ENCODE data around the gene NCK1.

NCK1 gene

DNA sequence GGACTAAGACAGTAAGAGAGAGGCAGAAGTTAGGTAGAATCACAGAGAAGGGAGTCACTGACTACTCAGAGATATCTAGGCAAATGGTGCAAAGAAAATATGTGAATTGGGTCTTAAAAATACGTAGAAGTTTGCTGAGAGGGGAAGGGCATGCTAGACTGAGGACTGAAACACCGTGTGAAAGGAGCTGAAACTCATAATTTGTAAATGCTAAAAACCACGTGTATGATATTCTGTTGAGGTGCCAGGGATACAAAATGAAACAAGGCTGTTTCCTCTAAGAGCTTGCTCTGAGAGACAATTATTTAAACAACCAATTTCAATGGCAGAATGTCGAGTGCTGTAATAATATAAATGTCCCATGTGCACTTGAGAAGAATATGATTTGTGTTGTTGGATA, 47.2 kb downstream of the NCK1 start:
- no peak for DNase-seq

- DNase-seq = no peak
Observed at GRCh38 chr3:136910697-136911096, 48.7 kb downstream of the NCK1 start.

DNA sequence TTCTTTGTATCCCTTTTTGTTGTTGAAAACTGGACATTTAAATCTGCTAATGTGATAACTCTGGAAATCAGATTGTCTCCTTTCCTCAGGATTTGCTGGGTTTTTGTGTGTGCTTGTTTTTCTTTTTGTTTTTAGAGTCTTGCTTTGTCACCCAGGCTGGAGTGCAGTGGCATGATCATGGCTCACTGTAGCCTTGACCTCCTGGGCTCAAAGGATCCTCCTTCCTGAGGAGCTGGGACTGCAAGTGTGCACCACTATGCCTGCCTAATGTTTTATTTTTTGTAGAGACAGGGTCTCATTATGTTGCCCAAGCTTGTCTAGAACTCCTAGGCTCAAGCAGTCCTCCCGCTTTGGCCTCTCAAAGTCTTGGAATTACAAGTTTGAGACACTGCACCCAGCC, 51.2 kb downstream of the NCK1 start:
- DNase-seq = no peak

- no peak for DNase-seq
Observed at GRCh38 chr3:136914739-136915138, 52.7 kb downstream of the NCK1 start.

GRCh38 chr3:136916223-136916622, 54.2 kb downstream of the NCK1 start:
- no peak for DNase-seq

GRCh38 chr3:136919799-136920580, 58.0 kb downstream of the NCK1 start:
- DNase-seq = no peak

DNA sequence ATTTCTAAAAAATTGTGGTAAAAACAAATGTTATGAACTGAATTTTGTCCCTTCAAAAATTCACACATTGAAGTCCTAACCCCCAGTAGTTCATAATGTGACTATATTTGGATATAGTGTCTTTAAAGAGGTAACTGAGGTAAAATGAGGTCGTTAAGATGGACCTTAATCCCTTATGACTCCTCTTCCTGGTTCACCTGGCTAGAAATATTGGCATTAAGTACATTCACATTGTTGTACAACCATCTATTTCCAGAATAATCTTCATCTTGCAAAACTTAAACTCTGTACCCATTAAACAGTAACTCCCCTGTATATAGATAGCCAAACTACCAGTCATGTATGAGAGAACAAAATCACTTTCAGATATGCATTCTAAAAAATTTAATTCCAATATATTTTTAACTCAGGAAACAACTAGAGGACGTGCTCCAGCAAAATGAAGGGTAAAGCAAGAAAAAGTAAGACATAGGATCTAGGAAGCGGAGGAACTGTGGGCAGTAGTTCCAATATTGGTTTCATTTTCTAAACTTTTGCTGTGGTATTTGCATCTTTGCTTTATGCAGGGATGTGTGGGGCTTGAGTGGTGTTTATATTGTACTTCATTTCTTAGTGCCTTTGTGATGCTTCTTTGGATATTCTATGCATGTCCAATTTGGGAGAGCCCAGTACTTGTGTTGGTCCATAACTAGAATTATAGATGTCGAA, 59.0 kb downstream of the NCK1 start:
- DNase-seq = no peak

- DNase-seq = no peak
Observed at GRCh38 chr3:136925425-136926190, 63.6 kb downstream of the NCK1 start.

GRCh38 chr3:136928240-136928639, 66.2 kb downstream of the NCK1 start:
- no peak for DNase-seq

- DNase-seq = no peak
Observed at GRCh38 chr3:136929977-136930670, 68.1 kb downstream of the NCK1 start.

GRCh38 chr3:136931606-136932005, 69.6 kb downstream of the NCK1 start:
- DNase-seq = no peak

GRCh38 chr3:136932523-136932922, 70.5 kb downstream of the NCK1 start:
- DNase-seq = no peak

DNA sequence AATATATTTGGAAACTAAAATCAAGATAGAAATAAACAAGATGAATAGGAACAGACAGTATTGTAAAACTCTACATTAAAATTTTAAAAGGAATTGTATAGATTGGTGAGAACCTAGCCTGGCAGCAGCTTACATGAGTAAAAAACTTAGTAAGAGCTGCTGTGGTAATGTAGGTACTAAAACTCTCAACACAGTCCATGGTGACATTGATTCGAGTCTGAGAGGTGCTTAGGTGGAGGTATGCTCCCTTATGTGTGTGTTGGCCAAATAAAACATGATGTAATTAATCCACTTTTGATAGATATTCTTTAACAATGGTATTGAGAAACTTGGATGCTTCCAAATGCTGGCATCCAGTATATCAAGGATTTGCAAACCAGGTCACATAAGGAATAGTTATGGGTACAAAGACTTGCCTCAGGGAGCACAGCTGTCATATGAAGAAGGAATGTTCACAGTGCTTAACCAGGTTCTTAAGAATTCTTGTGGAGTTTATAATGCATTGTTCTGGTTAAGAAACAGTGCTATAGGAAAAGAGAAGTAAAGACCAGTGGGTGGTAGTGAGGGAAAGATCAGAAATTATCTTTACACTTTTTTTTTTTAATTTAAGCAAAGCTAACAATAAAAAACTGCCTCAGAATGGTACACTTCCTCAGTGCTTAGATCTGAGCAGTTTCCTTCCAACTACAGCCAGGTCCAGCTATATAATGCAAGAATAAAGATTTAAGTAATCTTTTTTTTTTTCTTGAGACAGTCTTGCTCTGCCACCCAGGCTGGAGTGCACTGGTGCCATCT, 71.2 kb downstream of the NCK1 start:
- DNase-seq = no peak

DNA sequence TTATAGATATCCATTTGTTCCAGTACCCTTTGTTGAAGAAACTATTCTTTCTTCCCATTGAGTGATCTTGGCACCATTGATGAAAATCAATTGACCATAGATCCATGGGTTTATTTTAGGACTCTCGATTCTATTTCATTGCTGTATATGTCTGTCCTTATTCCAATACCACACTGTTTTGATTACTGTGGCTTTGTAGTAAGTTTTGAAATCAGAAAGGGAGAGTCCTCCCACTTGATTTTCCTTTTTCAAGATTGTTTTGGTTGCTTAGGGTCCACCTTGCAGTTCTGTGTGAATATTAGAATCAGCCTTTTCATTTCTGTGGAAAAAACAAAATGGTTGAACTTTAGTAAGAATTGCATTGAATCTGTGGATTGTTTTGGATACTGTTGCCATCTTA, 75.2 kb downstream of the NCK1 start:
- DNase-seq = no peak

DNA sequence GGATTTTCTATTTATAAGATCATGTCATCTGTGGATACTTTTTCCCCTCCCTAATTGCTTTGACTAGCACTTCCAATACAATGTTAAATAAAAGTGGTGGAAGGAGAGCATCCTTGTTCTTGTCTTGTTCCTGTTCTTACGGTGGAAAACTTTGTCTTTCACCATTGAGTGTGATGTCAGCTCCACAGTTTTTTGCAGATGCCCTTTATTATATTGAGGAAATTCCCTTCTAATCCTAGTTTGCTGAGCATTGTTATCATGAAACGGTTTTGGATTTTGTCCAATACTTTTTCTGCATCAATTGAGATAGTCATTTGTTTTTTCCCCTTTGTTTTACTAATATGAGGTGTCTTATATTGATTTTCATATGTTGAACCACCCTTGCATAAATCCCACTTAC, 75.8 kb downstream of the NCK1 start:
- DNase-seq = no peak

- DNase-seq = no peak
Observed at GRCh38 chr3:136938334-136938733, 76.3 kb downstream of the NCK1 start.

- DNase-seq = no peak
Observed at GRCh38 chr3:136939489-136939888, 77.5 kb downstream of the NCK1 start.

GRCh38 chr3:136942803-136943202, 80.8 kb downstream of the NCK1 start:
- DNase-seq = no peak

DNA sequence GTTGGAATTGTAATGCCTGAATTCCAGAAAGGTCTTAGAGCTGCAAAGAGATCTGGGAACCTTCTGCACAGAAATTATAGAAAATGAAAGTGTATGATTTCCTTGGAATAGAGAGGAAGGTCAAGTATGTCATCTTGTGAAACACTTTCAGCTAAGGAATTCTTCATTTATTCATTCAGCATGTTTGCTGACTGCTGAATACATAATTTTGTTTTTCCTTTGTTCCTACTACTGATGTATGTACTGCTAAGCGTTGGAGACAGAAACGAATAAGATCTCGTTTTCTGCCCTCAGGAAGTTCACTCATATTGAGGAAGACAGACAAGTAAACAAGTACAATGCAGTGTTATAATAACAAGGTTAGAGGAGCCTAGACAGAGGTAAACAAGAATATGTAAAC, 81.4 kb downstream of the NCK1 start:
- no peak for DNase-seq

DNA sequence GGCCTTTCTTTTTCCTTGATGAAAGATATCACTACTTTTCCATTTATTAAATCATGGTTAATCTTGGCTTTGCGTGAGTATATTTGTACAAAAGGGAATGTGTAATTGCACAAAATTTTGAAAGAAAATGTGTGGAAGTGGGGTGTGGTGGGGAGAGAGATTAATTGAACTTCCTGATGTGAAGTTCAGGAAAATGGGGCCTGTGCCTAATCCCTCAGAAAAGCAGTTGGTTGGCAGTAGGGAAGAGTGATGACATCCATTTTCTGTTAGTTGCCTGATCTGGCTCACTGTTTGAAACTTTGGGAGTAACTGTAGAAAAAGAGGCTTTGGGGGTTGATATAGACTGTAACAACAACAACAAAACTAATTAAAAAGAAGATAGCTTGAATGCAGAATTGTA, 85.0 kb downstream of the NCK1 start:
- DNase-seq = no peak

DNA sequence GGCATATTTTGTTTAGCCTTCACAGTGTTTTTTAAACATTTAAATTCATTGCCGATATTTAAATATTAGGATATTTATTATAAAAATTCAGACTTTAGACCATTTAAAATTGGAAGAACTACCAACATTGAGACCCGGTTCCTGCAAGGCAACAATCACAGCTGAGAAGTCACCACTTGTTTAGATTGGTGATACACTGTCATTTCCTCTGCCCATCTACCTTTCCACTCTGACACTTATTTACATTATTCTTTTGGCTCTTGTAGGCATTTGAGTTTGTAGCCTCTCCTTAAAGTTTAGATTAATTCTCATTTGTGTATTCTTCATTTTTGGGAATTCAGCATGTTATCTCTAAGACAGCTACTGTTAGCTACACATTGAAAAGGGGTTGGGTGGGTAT, 85.5 kb downstream of the NCK1 start:
- DNase-seq = no peak

DNA sequence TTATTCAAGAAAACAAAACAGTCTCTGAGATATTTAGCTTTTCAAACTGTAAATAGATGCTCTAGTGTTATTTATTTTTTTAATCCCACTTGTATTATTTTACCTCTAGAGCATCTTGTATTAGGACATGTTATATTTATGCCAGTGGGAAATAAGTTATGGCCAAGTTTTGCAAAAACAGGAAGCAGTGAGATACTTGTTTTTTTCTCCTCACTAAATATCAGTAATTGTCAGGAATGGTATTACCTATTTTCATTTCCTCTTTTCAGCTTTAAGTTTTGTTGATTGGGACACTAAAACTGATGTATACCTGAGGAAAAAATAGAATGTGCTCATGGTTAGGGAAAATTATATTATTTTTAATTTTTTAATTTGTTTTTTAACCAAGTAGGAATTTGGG, 87.1 kb downstream of the NCK1 start:
- no peak for DNase-seq
